Thoracic aorta (tissue), 2 donors: ENCODE measurements around the gene GORASP2. TPM values are rescaled to one million over a fixed set of nuclear protein-coding genes. Genes with fewer than 3 reads are reported as not detected.

ENCODE experiments used
- ATAC-seq: fragments of 150-250 bp; one replicate; pipeline ENCODE4 v1.8.0; 2017; ENCODE audit warnings: low read depth; ENCODE audit not compliant: insufficient number of reproducible peaks, low FRiP score
- DNase-seq: peaks from one replicate; pipeline ENCODE4 v3.0.0-alpha.2; 2020; ENCODE audit warnings: low spot score
- H3K27ac ChIP-seq, 2 donors: fragments of 200-600 bp; sonication (generic); 1 replicate in 1 of 2; 2 replicates in 1 of 2; pipeline ENCODE4 v1.5.1; 2016; ENCODE audit warnings: mild to moderate bottlenecking in 2 of 2, moderate library complexity in 2 of 2
- H3K27me3 ChIP-seq: fragments of 200-600 bp; sonication (generic); replicated peaks from 2 replicates; pipeline ENCODE4 v1.6.0; 2016; ENCODE audit warnings: mild to moderate bottlenecking; ENCODE audit not compliant: insufficient read depth
- H3K36me3 ChIP-seq: fragments of 200-600 bp; sonication (generic); one replicate; pipeline ENCODE4 v1.5.1; 2016
- H3K4me1 ChIP-seq, 2 donors: fragments of 200-600 bp; sonication (generic); 1 replicate in 1 of 2; 2 replicates in 1 of 2; pipeline versions ENCODE4 v1.5.1 to v1.6.0; 2016; ENCODE audit warnings: low read depth in 2 of 2, mild to moderate bottlenecking in 1 of 2; ENCODE audit not compliant: control insufficient read depth in 1 of 2
- H3K4me3 ChIP-seq: fragments of 200-600 bp; sonication (generic); 2 replicates; pipeline ENCODE4 v1.5.1; 2016; ENCODE audit warnings: mild to moderate bottlenecking
- H3K9me3 ChIP-seq: fragments of 200-600 bp; sonication (generic); 2 replicates; pipeline ENCODE4 v1.5.1; 2016
- total RNA-seq, 2 donors: library from RNA; depleted of rRNA; stranded (reverse); fragments of >200 nt; gene quantifications; one replicate each; pipeline versions ENCODE4 v1.1.0 to v1.2.3, GENCODE V29; 2016
- TF ChIP-seq, protein P1 (sequence below): fragments of 200-600 bp; sonication (generic); IDR thresholded peaks from one replicate; pipeline ENCODE4 v1.5.1; 2019; ENCODE audit warnings: antibody characterized with exemption

Gene GORASP2
- total RNA-seq, 2 donors from 2014 or later = 46.3 to 50.9 TPM

GRCh38 chr2:170991398-170992182, 62.5 kb downstream of the GORASP2 start:
- TF ChIP-seq, protein P1, sequence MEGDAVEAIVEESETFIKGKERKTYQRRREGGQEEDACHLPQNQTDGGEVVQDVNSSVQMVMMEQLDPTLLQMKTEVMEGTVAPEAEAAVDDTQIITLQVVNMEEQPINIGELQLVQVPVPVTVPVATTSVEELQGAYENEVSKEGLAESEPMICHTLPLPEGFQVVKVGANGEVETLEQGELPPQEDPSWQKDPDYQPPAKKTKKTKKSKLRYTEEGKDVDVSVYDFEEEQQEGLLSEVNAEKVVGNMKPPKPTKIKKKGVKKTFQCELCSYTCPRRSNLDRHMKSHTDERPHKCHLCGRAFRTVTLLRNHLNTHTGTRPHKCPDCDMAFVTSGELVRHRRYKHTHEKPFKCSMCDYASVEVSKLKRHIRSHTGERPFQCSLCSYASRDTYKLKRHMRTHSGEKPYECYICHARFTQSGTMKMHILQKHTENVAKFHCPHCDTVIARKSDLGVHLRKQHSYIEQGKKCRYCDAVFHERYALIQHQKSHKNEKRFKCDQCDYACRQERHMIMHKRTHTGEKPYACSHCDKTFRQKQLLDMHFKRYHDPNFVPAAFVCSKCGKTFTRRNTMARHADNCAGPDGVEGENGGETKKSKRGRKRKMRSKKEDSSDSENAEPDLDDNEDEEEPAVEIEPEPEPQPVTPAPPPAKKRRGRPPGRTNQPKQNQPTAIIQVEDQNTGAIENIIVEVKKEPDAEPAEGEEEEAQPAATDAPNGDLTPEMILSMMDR = no peak
- H3K4me1 ChIP-seq = no peaks in the 10 kb centered on the region
- no peak for DNase-seq
- no peak for ATAC-seq
- H3K27me3 ChIP-seq = no peaks in the 10 kb centered on the region
- H3K9me3 ChIP-seq = no peaks in the 10 kb centered on the region
- peaks cover 3% of the 10 kb centered on the region for H3K36me3 ChIP-seq
- H3K4me3 ChIP-seq = no peak overlapping the region
- no peak overlapping the region for H3K27ac ChIP-seq

GRCh38 chr2:170996316-170996715, 67.3 kb downstream of the GORASP2 start:
- no peak overlapping the region for H3K4me3 ChIP-seq
- H3K27ac ChIP-seq = no peak overlapping the region
- H3K36me3 ChIP-seq = no peaks in the 10 kb centered on the region
- H3K4me1 ChIP-seq = no peaks in the 10 kb centered on the region
- no peak for ATAC-seq
- TF ChIP-seq, protein P1 = no peak
- no peak for DNase-seq
- H3K27me3 ChIP-seq = no peaks in the 10 kb centered on the region
- no peaks in the 10 kb centered on the region for H3K9me3 ChIP-seq

DNA sequence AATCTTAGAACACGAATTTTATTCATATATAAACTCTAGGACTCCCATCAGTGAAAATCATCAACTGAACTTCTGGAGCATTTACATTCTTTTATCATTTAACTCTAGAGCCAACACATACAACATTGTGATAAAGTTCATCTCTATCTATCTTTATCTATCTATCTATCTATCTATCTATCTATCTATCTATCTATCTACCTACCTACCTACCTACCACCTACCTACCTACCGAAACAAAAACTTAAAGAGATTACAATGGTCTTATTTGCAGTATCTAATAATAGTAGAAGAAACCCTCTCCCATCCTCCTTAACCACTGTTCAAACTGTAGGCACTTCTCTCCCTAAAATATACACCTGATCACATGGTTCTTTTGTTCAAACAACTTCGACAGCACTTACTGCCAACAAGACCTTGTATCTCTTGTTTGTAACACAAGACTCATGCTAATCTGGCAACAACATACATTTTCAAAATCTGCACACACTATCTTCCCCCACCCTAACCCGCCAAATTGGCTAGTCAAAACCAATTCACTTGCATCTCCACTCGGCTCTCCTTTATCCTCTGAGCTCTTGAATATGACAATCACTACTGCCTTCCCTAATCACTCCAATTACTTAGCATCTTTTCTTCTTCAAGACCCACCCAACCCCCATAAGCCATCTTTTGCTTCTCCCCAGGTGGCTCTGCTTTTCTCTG, 69.0 kb downstream of the GORASP2 start:
- H3K4me1 ChIP-seq = no peaks in the 10 kb centered on the region
- TF ChIP-seq, protein P1 = no peak
- DNase-seq (no peak), ATAC-seq (no peak)
- H3K9me3 ChIP-seq = no peaks in the 10 kb centered on the region
- no peak overlapping the region for H3K4me3 ChIP-seq
- H3K36me3 ChIP-seq = no peaks in the 10 kb centered on the region
- H3K27ac ChIP-seq = no peak overlapping the region
- no peaks in the 10 kb centered on the region for H3K27me3 ChIP-seq

- Histone ChIP-seq H3K27ac (no peak overlapping the region), H3K36me3 (no peaks in the 10 kb centered on the region), H3K4me3 (no peak overlapping the region), H3K27me3 (no peaks in the 10 kb centered on the region), H3K9me3 (no peaks in the 10 kb centered on the region), H3K4me1 (no peaks in the 10 kb centered on the region)
- ATAC-seq (no peak), DNase-seq (no peak)
- TF ChIP-seq, protein P1 = no peak
Observed at GRCh38 chr2:170999654-171000053, 70.6 kb downstream of the GORASP2 start.

GRCh38 chr2:171004363-171004762, 75.3 kb downstream of the GORASP2 start:
- ATAC-seq (no peak), DNase-seq (no peak)
- TF ChIP-seq, protein P1 = no peak
- H3K9me3 ChIP-seq = no peaks in the 10 kb centered on the region
- no peaks in the 10 kb centered on the region for H3K4me1 ChIP-seq
- no peak overlapping the region for H3K4me3 ChIP-seq
- peaks cover 4% of the 10 kb centered on the region for H3K36me3 ChIP-seq
- H3K27ac ChIP-seq = no peak overlapping the region
- no peaks in the 10 kb centered on the region for H3K27me3 ChIP-seq
